MM.1S (cell line): Measurements from ENCODE around the gene CRYBA4.

Experiments used
- CTCF ChIP-seq: fragments of 300-600 bp; sonication (generic); IDR thresholded peaks from 2 replicates; pipeline ENCODE4 v1.5.1; 2016; ENCODE audit warnings: antibody characterized with exemption, low read length, mixed read lengths
- EZH2 ChIP-seq: fragments of 300-600 bp; sonication (generic); optimal IDR thresholded peaks from 2 replicates; pipeline ENCODE3; 2017; ENCODE audit warnings: low read depth, mild to moderate bottlenecking, antibody characterized with exemption, low read length, mixed read lengths
- EZH2phosphoT487 ChIP-seq: fragments of 300-600 bp; sonication (generic); IDR thresholded peaks from 2 replicates; pipeline ENCODE4 v1.6.1; 2018; ENCODE audit warnings: antibody characterized with exemption, low read length

GRCh38 chr22:26581633-26582168 lies 40.1 kb upstream of the CRYBA4 start:
- TF ChIP-seq CTCF: no peak
- no peak for TF ChIP-seq EZH2
- no peak for TF ChIP-seq EZH2phosphoT487
